ENCODE results near the gene NCAPH2. TPM values are rescaled to one million over a fixed set of nuclear protein-coding genes. Genes with fewer than 3 reads are reported as not detected.
A peak's percentile ranks its signal among the peaks of the same experiment; 100 is the strongest.

The NCAPH2 gene
- total and polyA plus RNA-seq, 2 of the 13 experiments (the other 11 are each of a cell fraction or from before 2014, with no cell fraction given): 28.1 to 64.4 TPM

DNA sequence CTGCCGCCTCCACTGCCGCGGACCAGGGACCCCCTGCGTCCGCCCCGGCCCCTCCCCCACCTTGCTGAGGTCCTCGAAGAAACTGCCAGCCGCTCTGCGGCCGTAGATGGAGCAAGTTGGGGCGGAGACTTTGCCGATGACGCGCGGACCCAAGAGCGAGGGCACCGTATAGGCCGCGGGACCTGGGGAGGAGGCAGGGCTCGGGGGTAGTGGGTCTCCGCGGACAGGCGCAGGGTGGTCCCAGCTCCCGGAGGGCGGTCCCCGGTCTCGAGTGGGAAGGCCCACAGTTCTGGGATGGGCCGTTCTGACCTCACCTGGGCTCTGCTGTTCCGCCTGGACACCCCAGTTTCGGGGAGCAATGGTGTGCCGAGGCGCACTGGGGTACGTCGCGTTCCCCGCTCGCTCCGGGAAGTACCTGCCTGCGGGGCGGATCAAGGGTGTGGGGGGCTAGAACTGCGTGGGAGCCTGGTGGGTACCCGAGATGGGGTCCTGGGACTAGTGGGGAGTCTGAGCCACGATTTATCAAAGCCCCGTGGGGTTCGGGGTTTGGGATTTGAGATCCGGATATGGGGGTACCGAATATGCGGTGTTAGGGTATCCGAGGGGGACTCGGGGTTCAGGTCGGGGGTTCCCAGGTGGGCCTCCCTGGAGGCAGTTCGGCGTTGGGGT is 23.0 kb downstream of the NCAPH2 start:
- Histone ChIP-seq H3K4me3 (replicated peaks in 1 of 3; ENCODE audit: insufficient read depth in 1 of 3, low read depth in 2 of 3, low read length in 3 of 3) (peak overlapping the region; percentile 58 to 83 (median 74)), H3K27ac (ENCODE audit: extremely low read length, insufficient read depth, low read length) (peak overlapping the region; percentile 74), H3K36me3 (replicated peaks in 1 of 2; ENCODE audit: control insufficient read depth in 1 of 2, insufficient read depth in 2 of 2, low read length in 2 of 2) (no peaks in the 10 kb centered on the region), H3K9ac (ENCODE audit: insufficient read depth, low read depth, low read length) (peak overlapping the region; percentile 73), H3K4me2 (ENCODE audit: low read depth, low read length) (peak overlapping the region; percentile 84), H4K20me1 (ENCODE audit: insufficient read depth, low read length) (no peaks in the 10 kb centered on the region), H3K79me2 (ENCODE audit: insufficient read depth, low read length) (peaks cover 2% of the 10 kb centered on the region), H2AFZ (ENCODE audit: low read length) (no peak overlapping the region), H3K9me3 (ENCODE audit: low read length) (no peaks in the 10 kb centered on the region), H3K27me3 (ENCODE audit: control insufficient read depth in 1 of 2, insufficient read depth in 2 of 2, low read length in 2 of 2) (0 out of 5 replicates have a peak, but pooled peaks cover 0 to 6% of the 10 kb centered on the region in 2 experiments), H3K4me1 (ENCODE audit: insufficient read depth, low read length) (peaks cover 74% of the 10 kb centered on the region)
- ATAC-seq (peak; percentile 32), DNase-seq (ENCODE audit: low spot score) (peak; percentile 47), FAIRE-seq (no peak)
- intact Hi-C loops (cut with micrococcal nuclease; ENCODE audit: unreplicated experiment) (no loop called here), in situ Hi-C loops (cut with HindIII; ENCODE audit: extremely low pct_ligation_motif_present, low pct_unique_long_range_greater_than_20kb) (loop anchor here (5.0 kb wide), 1 partner anchor 36 kb away; no protein-coding TSS in a partner anchor)
- under 1% methylated on average over 26 of the region's 53 CpGs for WGBS (ENCODE audit: low lambda C conversion rate)
- ChIA-PET POLR2A (interaction anchor here (0.9 to 5.9 kb wide), 4 partner anchors 8 to 32 kb away, joined by 3 to 34 read pairs (median 10); partner anchors contain the start of genes KLHDC7B, LMF2, NCAPH2 and SYCE3), CTCF (ENCODE audit: low intra/inter-chr PET ratio, low total read pairs) (no interaction called here)
- BruUV-seq (replicated peaks): no TSS peak
- no peak for TF ChIP-seq ZNF329 (CRISPR knock-in tag; IDR thresholded peaks at IDR 0.05; ENCODE audit: low read depth)
- no peak for TF ChIP-seq ZNF607 (CRISPR knock-in tag; IDR thresholded peaks at IDR 0.05; ENCODE audit: borderline replicate concordance)
- no peak for TF ChIP-seq ZNF224 (CRISPR knock-in tag; IDR thresholded peaks at IDR 0.05)
- no peak for TF ChIP-seq ZNF605 (CRISPR knock-in tag; IDR thresholded peaks at IDR 0.05)
- TF ChIP-seq, protein P1, sequence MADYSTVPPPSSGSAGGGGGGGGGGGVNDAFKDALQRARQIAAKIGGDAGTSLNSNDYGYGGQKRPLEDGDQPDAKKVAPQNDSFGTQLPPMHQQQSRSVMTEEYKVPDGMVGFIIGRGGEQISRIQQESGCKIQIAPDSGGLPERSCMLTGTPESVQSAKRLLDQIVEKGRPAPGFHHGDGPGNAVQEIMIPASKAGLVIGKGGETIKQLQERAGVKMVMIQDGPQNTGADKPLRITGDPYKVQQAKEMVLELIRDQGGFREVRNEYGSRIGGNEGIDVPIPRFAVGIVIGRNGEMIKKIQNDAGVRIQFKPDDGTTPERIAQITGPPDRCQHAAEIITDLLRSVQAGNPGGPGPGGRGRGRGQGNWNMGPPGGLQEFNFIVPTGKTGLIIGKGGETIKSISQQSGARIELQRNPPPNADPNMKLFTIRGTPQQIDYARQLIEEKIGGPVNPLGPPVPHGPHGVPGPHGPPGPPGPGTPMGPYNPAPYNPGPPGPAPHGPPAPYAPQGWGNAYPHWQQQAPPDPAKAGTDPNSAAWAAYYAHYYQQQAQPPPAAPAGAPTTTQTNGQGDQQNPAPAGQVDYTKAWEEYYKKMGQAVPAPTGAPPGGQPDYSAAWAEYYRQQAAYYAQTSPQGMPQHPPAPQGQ (CRISPR knock-in tag; IDR thresholded peaks at IDR 0.05; ENCODE audit: borderline replicate concordance): no peak
- no peak for TF ChIP-seq MED13 (CRISPR knock-in tag; IDR thresholded peaks at IDR 0.05)
- no peak for TF ChIP-seq ZBTB26 (CRISPR knock-in tag; IDR thresholded peaks at IDR 0.05; ENCODE audit: borderline replicate concordance)
- TF ChIP-seq PLRG1 (conservative IDR thresholded peaks at IDR 0.05): no peak
- TF ChIP-seq ZNF180 (CRISPR knock-in tag; IDR thresholded peaks at IDR 0.05; ENCODE audit: borderline replicate concordance, low read depth): no peak
- TF ChIP-seq UBTF (CRISPR knock-in tag; IDR thresholded peaks at IDR 0.05): peak; percentile 24; the same call in 1 of the 2 replicates
- no peak for TF ChIP-seq IKZF4 (CRISPR knock-in tag; IDR thresholded peaks at IDR 0.05; ENCODE audit: borderline replicate concordance, low read depth, not compliant biosample characterization)
- no peak for TF ChIP-seq ZNF713 (CRISPR knock-in tag; IDR thresholded peaks at IDR 0.05)
- no peak for TF ChIP-seq CREB3 (CRISPR knock-in tag; IDR thresholded peaks at IDR 0.05)
- TF ChIP-seq, protein P2, sequence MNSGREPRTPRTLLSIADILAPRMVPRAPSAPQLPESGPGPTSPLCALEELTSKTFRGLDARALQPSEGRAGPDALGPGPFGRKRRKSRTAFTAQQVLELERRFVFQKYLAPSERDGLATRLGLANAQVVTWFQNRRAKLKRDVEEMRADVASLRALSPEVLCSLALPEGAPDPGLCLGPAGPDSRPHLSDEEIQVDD (CRISPR knock-in tag; IDR thresholded peaks at IDR 0.05; ENCODE audit: borderline replicate concordance): no peak
- 0 out of 2 replicates have a peak, but pooled peaks have one; percentile 70 for TF ChIP-seq CC2D1A (CRISPR knock-in tag; IDR thresholded peaks at IDR 0.05)
- TF ChIP-seq KDM4B (CRISPR knock-in tag; IDR thresholded peaks at IDR 0.05): no peak
- TF ChIP-seq ZNF562 (CRISPR knock-in tag; IDR thresholded peaks at IDR 0.05; ENCODE audit: borderline replicate concordance): no peak

All from HepG2 (cell line).